HPDE6-E6E7 (cell line): ENCODE data around the gene IER3.
"Not testable (repeated sequence)": the region's sequence is repeated elsewhere in the genome, so short reads cannot be mapped to it uniquely, and the experiment has no call there.

Experiments used
- DNase-seq: peaks from one replicate; pipeline ENCODE4 v3.0.0; 2011; ENCODE audit warnings: missing footprints; ENCODE audit errors: extremely low spot score

IER3 gene

DNA sequence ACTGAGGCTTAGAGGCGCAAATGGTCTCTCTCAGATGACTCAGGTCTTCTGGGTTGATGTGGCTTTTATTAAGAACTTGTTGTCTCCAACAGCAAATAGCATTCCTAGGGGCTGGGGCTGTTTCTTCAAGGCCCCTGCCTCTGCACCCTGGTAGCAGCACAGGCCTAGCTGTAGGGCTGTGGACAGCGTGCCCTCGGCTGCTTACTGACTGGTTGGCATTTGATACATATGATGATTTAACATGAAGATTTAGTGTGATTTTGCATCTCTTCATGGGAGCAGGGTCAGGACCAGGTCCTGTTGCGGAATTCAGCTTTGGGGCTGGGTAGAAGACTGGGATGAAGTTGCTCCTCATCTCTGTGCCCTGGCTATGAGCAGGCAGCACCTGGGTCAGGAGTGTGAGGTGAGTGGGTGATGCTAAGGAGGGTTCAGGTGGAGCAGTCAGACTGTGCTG is 24.3 kb upstream of the IER3 start:
- no peak for DNase-seq

DNA sequence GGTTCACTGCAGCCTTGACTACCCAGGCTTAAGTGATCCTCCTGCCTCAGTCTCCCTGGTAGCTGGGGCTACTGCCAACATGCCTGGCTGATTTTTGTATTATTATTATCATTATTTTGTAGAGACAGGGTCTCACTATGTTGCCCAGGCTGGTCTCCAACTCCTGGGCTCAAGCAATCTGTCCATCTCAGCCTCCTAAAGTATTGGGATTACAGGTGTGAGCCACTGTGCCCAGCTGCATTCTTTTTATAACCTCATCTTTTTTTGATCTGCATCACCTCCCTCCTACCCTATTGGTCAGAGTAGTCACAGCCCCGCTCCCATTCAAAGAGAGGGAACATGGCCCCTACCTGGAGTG is 23.6 kb upstream of the IER3 start:
- no peak for DNase-seq

GRCh38 chr6:30767158-30767943 is 23.0 kb upstream of the IER3 start:
- DNase-seq = no peak

DNA sequence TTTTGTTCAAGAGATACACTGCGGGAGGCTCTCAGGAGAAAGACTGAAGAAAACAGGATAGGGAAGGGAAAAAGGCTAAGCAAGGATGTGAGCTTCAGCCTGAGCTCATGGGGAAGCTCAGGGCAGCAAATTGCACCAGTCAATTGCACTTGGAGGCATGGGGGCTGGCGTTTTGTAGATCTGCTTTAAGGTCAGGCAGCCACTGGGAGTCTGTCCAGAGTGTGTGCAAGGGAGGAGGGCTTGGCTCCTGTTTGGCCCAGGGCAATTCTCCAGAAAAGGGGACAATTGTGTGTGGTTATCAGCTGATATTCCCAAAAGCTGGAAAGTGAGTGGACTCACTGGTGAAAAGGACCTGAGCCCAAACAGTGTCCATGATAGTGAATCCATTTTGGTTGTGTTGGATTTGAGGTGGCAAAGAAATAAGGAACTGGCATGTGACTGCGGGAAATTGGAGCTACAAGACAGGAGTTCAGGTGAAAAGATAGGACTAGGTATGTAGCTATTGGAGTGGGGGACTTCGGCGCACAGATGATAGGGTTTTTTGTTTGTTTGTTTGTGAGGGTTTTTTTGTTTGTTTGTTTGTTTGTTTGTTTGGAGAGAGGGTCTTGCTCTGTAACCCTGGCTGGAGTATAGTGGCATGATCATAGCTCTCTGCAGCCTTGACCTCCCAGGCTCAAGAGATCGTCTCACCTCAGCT is 22.3 kb upstream of the IER3 start:
- DNase-seq = no peak

- DNase-seq = not testable (repeated sequence)
These were observed 21.1 kb upstream of the IER3 start for GRCh38 chr6:30765495-30765894.

- DNase-seq = not testable (repeated sequence)
These were observed 20.2 kb upstream of the IER3 start for GRCh38 chr6:30764490-30765043.

DNA sequence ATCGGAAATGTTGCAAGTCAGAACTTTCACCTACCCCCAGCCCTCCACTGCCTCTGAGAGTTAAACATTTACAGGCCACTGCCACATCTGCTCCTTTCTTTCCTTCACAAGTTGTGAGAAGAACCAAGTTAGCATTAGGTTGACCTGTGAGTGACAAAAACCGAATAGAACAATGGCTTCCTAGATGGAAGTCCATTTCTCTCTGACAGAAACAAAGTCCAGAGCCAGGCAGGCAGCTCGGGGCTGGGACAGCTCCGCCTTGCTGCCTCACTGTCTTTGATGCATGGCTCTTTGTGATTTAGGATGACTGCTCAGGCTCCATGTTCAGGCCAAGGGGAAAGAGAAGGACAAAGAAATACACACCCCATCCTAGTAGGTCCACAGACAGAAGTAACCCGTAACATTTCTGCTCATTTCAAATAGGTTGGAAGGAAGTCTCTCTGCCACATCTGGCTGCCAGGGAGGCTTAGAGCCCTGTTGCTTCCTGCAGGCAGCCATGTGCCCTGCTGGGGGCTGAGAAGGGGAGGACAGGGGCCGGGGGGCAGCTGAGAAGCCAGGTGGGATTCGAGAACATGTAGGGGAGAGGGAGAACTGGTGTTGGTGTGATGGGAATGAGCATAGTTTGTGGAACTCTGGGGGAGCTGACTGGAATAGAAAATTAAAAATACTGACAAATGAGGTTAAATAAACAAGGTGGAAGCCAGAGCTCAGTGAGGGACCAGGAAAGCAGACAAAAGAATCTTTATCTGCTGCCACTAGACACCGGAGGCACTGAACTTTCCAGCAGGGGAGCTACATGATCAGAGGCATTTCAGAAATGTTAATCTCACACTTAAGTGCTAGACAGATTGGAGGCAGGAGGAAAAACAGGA is 19.5 kb upstream of the IER3 start:
- no peak for DNase-seq

DNA sequence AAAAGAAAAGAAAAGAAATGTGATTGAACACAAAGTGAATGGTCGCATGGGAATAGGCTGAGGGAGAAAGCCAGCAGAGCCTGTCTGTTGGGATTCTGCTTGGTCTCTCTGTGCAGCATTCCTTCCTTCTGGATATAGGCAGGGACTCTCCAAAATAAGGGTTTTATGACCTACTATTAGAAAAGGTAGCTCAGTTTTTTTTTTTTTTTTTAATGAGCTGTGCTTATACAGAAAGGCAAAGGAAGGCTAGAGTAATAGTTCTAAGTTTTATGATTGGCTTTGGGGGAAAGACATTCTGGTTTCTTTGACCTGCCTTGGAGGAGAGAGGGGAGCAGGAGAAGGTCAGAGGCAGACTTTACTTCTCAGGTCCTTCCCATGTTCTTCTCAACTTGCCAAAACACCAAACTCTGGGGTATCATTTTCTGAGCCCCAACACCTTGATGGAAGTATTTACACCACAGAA is 18.8 kb upstream of the IER3 start:
- no peak for DNase-seq

- DNase-seq = no peak
These were observed 17.6 kb upstream of the IER3 start for GRCh38 chr6:30761791-30762429.

DNA sequence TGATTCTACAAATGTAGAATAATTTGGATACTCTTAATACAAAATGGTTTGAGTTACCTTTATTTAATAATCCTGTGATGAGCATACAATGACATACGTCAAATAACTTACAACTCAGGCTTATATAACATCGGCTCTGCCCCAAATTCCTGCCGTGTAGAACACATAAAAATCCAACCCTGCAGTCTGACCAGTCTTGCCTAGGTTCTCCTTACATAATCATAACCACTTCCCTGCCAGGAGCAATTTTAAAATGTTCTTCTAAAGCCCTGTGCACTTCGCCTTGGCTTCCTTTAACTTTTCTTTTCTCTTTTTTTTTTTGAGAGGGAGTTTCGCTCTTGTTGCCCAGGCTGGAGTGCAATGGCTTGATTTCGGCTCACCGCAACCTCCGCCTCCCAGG is 16.2 kb upstream of the IER3 start:
- DNase-seq = no peak

DNA sequence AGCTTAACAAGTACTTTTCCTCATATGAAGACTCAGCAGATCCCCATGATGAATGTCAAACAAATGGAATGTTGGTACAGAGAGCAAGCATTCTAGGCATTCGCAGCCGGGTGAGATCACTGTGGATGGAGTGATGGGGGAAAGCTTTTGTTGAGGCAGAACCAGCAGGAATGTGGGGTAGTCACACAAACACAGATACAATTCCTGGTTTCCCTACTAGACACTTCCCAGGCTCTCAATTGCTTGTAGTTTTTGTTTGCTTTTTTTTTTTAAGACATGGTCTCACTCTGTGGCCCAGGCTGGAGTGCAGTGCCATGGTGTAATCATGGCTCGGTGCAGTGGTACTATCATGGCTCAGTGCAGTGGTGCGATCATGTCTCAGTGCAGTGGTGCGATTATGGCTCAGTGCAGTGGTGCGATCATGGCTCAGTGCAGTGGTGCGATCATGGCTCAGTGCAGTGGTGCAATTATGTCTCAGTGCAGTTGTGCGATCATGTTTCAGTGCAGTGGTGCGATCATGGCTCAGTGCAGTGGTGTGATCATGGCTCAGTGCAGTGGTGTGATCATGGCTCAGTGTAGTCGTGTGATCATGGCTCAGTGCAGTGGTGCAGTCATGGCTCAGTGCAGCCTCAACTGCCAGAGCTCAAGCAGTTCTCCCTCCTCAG is 15.4 kb upstream of the IER3 start:
- DNase-seq = no peak

GRCh38 chr6:30757261-30757904 is 13.0 kb upstream of the IER3 start:
- DNase-seq = no peak

GRCh38 chr6:30756405-30757003 is 12.2 kb upstream of the IER3 start:
- not testable (repeated sequence) for DNase-seq

DNA sequence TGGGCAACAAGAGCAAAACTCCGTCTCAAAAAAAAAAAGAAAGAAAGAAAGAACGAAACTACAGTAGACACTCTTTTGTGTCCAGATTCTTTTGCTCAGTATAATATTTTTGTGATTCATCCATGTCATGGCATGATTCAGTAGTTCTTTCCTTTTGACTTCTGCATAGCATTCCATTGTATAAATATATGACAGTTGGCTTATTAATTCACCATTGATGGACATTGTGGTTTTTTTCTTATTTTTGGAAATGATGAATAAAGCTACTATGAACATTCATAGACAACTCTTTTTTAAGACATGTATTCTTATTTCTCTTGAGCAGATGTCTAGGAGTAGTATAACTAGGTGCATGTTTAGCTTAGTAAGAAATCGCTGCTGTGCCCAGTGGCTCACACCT is 10.3 kb upstream of the IER3 start:
- DNase-seq = no peak

GRCh38 chr6:30752157-30752927 is 8.0 kb upstream of the IER3 start:
- DNase-seq = peak; percentile 93

DNA sequence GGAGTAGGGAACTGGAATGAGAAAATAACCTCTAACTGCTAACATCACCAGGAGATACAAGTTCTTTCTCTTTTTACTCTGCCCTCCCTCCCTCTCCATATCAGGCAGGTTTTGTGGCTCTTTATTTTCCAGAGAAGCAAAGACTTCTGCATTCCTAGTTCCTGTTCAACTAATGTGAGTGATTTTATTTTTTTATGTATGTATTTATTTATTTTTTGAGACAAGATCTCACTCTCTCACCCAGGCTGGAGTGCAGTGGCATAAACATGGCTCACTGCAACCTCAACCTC is 6.0 kb upstream of the IER3 start:
- no peak for DNase-seq

- DNase-seq = peak; percentile 54
These were observed 5.4 kb upstream of the IER3 start for GRCh38 chr6:30749554-30750378.

DNA sequence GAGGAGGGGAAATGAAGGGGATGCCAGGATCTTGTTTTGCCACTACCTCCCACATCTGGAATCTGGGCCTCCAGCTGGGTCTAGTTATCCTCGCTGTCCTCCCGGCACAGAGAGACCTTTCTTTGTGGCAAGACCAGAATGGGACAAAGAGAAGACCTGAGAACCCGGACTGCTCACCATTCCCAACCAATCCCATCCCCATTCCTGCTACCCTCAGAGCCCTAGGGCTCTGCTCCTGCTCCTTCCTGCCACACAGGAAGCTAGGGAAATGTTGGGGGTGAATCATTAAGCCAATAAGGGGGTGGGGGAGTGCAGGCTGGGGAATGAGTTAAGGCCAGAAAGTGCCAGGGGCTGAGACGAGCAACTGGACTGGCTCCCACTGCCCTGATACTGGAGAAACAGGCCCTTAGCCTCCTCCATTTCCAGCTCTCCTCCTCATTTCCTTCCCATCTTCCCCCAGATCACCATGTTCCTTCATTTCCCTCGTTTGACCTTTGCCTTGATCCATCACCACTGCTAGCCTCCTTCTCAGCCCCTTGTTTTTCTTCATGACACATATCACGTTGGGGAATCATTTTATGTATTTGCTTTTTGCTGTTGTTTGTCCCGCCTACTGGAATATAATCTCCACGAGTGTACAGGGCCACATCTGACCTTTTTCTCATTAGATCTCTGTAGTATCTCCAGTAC is 4.6 kb upstream of the IER3 start:
- no peak for DNase-seq
